GM19239 (cell line): ENCODE data around the gene PDE4D.
"Not testable (repeated sequence)": the region's sequence is repeated elsewhere in the genome, so short reads cannot be mapped to it uniquely, and the experiment has no call there.

ENCODE experiments used
- DNase-seq: peaks from one replicate; pipeline ENCODE4 v3.0.0; 2011; ENCODE audit warnings: low spot score; ENCODE audit not compliant: insufficient read length
- FAIRE-seq: peaks from 2 replicates; lab custom pipeline; 2011; peaks lifted over from hg19 to GRCh38; lab: Jason Lieb, UNC

Gene PDE4D

GRCh38 chr5:59330680-59331079 lies 562.8 kb downstream of the PDE4D start:
- FAIRE-seq, result no peak
- no peak for DNase-seq

- FAIRE-seq (no peak), DNase-seq (no peak)
Measured at GRCh38 chr5:59328709-59329296, 564.7 kb downstream of the PDE4D start.

GRCh38 chr5:59327191-59327980 lies 566.1 kb downstream of the PDE4D start:
- DNase-seq (no peak), FAIRE-seq (no peak)

DNA sequence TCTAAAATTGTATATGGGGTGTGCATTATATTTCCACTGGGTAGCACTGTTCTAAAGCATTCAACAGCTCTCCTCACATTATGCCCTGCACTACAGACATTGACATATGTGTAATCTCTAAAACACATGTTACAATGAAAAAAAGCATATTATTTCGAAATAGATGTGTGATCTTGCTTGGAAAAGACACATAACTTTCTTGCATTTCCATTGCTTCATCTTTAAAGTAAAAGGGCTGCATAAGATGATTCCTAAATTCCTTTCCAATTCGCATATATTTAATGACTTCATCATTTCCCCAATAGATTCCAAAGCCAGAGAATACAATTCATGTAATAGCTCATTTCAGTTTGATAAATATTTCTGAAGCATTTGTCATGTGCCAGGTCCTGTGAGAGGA lies 566.9 kb downstream of the PDE4D start:
- DNase-seq (no peak), FAIRE-seq (no peak)

DNA sequence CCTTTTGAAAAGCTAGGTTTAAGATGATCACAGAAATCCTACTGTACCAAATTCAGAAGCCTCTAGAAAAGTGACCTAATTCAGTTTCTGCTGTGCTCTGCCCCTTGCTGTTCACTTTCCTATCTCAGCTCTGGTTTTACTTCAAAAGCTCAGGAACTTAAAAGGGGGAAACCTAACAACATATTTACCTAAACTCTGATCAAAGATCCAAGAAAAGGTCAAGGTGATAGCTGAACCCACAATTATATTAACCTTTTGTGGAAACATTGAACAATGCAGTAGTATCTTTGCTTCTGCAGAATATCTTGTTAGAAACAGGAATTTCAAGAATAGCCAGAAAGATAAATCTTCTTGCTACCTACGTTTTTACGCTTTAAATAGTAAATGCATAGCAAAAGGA lies 568.5 kb downstream of the PDE4D start:
- DNase-seq (no peak), FAIRE-seq (no peak)

GRCh38 chr5:59322894-59323293 lies 570.6 kb downstream of the PDE4D start:
- FAIRE-seq (no peak), DNase-seq (no peak)

- FAIRE-seq, result no peak
- no peak for DNase-seq
Measured at GRCh38 chr5:59322058-59322457, 571.5 kb downstream of the PDE4D start.

GRCh38 chr5:59321642-59322041 lies 571.9 kb downstream of the PDE4D start:
- no peak for DNase-seq
- FAIRE-seq, result no peak

DNA sequence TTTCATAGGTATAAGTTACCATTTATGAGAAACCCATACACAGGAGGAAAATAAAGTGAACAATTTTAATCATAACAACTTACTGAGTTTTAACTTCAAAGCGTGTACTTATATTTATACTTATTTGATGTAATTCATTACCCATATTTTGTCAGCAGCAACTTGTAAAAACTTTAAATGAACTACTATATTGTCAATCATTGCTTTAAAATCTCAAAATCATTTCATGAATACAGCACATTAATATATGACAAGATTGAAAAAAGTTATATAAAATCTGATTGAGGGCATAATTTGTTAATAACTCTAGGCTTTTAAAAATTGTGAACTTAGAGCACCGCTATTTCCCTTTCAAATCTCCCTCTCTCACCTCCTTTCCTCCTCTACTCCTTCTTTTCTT lies 573.1 kb downstream of the PDE4D start:
- FAIRE-seq (no peak), DNase-seq (no peak)

DNA sequence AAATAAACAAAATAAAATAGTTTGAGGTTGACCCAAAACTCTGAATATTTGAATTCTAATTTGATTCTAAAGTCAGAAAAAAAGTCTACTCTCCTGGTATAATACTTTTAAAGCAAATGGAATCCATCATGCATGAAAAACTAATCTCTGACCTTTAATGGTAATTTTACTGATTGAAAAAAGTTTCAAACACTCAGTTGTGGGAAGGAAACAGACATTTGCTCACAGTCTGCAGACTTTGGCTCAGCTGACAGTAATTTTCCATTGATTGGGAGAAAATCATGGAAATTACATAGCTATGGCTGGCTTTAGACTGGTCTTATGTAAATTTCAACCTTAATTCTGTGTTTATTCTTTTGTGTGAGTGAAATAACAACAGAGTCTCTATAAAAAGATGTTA lies 574.3 kb downstream of the PDE4D start:
- DNase-seq, result no peak
- no peak for FAIRE-seq

GRCh38 chr5:59317774-59318205 lies 575.7 kb downstream of the PDE4D start:
- FAIRE-seq (no peak), DNase-seq (no peak)

GRCh38 chr5:59317023-59317773 lies 576.3 kb downstream of the PDE4D start:
- DNase-seq (no peak), FAIRE-seq (no peak)

DNA sequence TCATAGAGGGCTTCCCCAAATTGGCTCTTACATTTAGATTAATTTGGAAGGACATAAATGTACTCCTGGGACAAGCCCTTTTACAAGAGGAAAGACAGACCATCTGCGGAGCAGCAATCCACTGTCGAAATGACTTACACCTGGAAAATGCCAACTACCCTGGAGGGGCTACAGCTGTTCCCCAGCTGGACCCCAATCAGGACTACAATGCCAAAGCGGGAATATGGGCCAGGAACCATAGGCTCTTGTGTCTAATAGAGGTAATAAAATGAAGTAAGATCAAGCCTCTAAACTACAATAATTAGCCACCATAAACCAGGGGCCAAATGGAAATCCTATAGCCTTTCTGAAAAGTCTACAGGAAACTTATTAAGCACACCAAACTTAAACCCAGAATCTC lies 581.3 kb downstream of the PDE4D start:
- FAIRE-seq (no peak), DNase-seq (no peak)

DNA sequence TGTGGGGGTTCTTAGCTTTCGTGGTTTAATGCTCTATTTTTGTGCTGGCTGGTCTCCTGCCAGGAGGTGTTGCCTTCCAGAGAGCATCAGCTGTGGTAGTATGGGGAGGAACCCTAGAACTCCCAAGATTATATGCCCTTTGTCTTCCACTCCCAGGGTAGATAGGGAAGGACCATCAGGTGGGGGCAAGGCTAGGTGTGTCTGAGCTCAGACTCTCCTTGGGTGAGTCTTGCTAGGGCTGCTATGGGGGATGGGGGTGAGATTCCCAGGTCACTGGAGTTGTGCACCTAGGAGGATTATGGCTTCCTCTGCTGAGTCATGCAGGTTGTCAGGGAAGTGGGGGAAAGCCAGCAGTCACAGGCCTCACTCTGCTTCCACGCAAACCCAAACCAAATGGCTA lies 584.8 kb downstream of the PDE4D start:
- FAIRE-seq, DNase-seq: not testable (repeated sequence)

DNA sequence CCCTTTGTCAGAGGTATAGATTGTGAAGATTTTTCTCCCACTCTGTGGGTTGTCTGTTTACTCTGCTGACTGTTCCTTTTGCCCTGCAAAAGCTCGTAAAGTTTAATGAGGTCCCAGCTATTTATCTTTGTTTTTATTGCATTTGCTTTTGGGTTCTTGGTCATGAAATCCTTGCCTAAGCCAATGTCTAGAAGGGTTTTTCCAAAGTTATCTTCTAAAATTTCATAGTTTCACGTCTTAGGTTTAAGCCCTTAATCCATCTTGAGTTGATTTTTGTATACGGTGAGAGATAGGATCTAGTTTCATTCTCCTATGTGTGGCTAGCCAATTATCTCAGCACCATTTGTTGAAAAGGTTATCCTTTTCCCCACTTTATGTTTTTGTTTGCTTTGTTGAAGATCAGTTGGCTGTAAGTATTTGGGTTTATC lies 590.2 kb downstream of the PDE4D start:
- FAIRE-seq, DNase-seq: not testable (repeated sequence)

GRCh38 chr5:59302509-59302908 lies 591.0 kb downstream of the PDE4D start:
- DNase-seq, FAIRE-seq: not testable (repeated sequence)

GRCh38 chr5:59301727-59302126 lies 591.8 kb downstream of the PDE4D start:
- FAIRE-seq (no peak), DNase-seq (no peak)

GRCh38 chr5:59300930-59301329 lies 592.6 kb downstream of the PDE4D start:
- DNase-seq (no peak), FAIRE-seq (no peak)

DNA sequence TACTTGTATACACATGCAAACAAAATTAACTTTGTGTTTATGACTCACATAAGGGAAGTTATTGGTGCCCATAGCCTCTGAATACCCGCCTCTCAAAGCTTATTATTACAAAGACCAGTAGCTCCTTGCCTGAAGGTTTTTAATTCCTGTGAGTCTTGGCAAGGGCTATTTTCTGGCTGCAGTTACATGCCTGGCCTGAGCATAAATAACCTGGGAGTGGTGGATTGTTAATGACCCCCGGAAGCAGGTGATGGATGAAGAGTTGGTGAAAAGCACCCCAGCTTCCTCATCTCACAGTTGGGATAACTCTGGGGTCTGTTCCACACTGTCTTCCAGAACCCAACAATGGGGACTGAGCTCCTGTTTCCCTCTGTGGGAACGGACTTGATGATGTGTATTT lies 594.5 kb downstream of the PDE4D start:
- DNase-seq, result no peak
- FAIRE-seq, result no peak

GRCh38 chr5:59296317-59297264 lies 596.9 kb downstream of the PDE4D start:
- DNase-seq (no peak), FAIRE-seq (no peak)
